ENCODE results near the gene KIF26A.

DNA sequence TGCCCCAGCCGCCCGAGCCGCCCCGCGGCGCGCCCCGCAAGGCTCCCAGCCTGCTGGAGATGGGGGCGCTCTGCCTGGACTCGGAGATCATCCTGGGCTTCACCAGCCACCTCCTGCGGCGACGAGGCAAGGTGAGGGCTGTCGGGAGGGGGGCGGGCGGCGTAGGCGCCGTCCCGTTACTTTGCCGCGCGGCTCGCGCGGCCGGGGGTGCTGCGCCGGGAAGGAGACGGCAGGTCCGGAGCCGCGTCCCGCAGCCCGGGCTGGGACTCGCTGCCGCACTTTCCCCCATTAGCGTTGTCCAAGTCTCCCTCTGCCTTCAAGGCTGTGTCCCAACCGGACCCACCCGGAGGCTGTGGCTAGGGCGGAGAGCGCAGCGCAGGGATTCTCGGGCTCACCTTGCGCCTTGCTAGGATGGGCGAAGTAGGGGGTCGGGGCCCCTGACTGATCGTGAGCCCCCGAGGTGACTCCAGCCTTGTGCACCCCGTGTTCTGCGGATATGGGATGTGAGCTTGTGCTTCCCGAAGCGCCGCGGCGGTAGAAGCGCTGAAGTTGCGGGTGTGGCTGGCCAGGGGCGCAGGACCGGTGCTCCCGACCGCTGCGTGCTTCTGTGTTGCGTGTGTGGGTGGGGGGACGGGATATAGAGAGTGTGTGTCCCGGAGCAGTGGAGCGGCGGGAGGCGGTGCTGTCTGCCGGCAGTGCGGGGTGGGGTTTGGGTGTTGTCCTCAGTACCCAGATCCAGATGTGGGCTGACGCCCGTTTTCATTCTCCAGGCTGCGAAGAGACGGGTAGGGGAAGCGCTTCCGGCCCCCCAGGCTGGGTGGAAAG is 1.7 kb upstream of the KIF26A start:
- TF ChIP-seq EZH2 (IDR thresholded peaks at IDR 0.05; ENCODE audit: insufficient read depth, low read length) (peak; percentile 71), CTCF (IDR thresholded peaks at IDR 0.05; ENCODE audit: insufficient read depth, low read depth, low read length) (no peak)

All from astrocyte (in vitro differentiated cells and primary cell).